Measurements from ENCODE around the gene IFT43. TPM values are rescaled to one million over a fixed set of nuclear protein-coding genes. Genes with fewer than 3 reads are reported as not detected.

The IFT43 gene
- total and polyA plus RNA-seq, 10 of the 15 experiments (the other 5 are each of a cell fraction or from before 2014, with no cell fraction given), result 8.2 to 24.8 (median 14.0) TPM

GRCh38 chr14:76007379-76007778 is 21.8 kb downstream of the IFT43 start:
- H3K27ac ChIP-seq (ENCODE audit: control insufficient read depth, insufficient read depth), result no peak overlapping the region
- no peak overlapping the region for H3K9ac ChIP-seq (ENCODE audit: control insufficient read depth, insufficient read depth, low read length)
- no peak overlapping the region for H3K4me2 ChIP-seq (ENCODE audit: control insufficient read depth, insufficient read depth)
- FAIRE-seq (no peak), ATAC-seq (no peak), DNase-seq (ENCODE audit: low read depth, low spot score) (no peak)
- H3K9me3 ChIP-seq (replicated peaks; ENCODE audit: control insufficient read depth, insufficient read depth, low read length), result peaks cover 2% of the 10 kb centered on the region; the same call in 1 of the 3 replicates
- 100% methylated on average over 1 of the region's 1 CpG for whole genome bisulfite sequencing (ENCODE audit: insufficient coverage, insufficient replicate concordance, low lambda C conversion rate, missing lambda C conversion rate)
- no peaks in the 10 kb centered on the region for H3K27me3 ChIP-seq (replicated peaks in 1 of 2; ENCODE audit: control insufficient read depth in 2 of 2, insufficient read depth in 2 of 2, low read length in 1 of 2)
- intact Hi-C loops (cut with micrococcal nuclease; ENCODE audit: unreplicated experiment), result no loop called here
- 0 out of 4 replicates have a peak, but pooled peaks cover 0 to 2% of the 10 kb centered on the region in 2 experiments for H3K36me3 ChIP-seq (ENCODE audit: control insufficient read depth in 2 of 2, insufficient read depth in 2 of 2, low read length in 1 of 2)
- no peak overlapping the region for H3K4me3 ChIP-seq
- in situ Hi-C loops (cut with MboI), result no loop called here
- no peaks in the 10 kb centered on the region for H4K20me1 ChIP-seq (ENCODE audit: control insufficient read depth, insufficient read depth)
- BruUV-seq (replicated peaks), result no TSS peak
- no peaks in the 10 kb centered on the region for H3K4me1 ChIP-seq (ENCODE audit: control insufficient read depth, insufficient read depth, low read length)
- TF ChIP-seq, protein P1, sequence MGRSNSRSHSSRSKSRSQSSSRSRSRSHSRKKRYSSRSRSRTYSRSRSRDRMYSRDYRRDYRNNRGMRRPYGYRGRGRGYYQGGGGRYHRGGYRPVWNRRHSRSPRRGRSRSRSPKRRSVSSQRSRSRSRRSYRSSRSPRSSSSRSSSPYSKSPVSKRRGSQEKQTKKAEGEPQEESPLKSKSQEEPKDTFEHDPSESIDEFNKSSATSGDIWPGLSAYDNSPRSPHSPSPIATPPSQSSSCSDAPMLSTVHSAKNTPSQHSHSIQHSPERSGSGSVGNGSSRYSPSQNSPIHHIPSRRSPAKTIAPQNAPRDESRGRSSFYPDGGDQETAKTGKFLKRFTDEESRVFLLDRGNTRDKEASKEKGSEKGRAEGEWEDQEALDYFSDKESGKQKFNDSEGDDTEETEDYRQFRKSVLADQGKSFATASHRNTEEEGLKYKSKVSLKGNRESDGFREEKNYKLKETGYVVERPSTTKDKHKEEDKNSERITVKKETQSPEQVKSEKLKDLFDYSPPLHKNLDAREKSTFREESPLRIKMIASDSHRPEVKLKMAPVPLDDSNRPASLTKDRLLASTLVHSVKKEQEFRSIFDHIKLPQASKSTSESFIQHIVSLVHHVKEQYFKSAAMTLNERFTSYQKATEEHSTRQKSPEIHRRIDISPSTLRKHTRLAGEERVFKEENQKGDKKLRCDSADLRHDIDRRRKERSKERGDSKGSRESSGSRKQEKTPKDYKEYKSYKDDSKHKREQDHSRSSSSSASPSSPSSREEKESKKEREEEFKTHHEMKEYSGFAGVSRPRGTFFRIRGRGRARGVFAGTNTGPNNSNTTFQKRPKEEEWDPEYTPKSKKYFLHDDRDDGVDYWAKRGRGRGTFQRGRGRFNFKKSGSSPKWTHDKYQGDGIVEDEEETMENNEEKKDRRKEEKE (IDR thresholded peaks at IDR 0.05), result no peak
- TF ChIP-seq IRF4 (IDR thresholded peaks at IDR 0.05; ENCODE audit: low read depth, low read length) (no peak), CHD2 (IDR thresholded peaks at IDR 0.05; ENCODE audit: borderline replicate concordance, low read depth, low read length) (no peak), ESRRA (IDR thresholded peaks at IDR 0.05; ENCODE audit: low read length) (no peak)
- ChIA-PET RAD21 (ENCODE audit: unreplicated experiment) (no interaction called here), SMC1A (ENCODE audit: uncharacterized antibody, unreplicated experiment) (no interaction called here), CTCF (no interaction called here), POLR2A (interaction anchor here (1.3 kb wide), 1 partner anchor 28 kb away, joined by 3 read pairs; no protein-coding TSS in a partner anchor)
- no peaks in the 10 kb centered on the region for H3K79me2 ChIP-seq (ENCODE audit: control insufficient read depth, insufficient read depth, low read length)
- no peak overlapping the region for H2AFZ ChIP-seq (ENCODE audit: control insufficient read depth, low read depth, low read length)

GRCh38 chr14:76007852-76008251 is 22.3 kb downstream of the IFT43 start:
- Histone ChIP-seq H3K9me3 (replicated peaks; ENCODE audit: control insufficient read depth, insufficient read depth, low read length) (peaks cover 2% of the 10 kb centered on the region; the same call in 1 of the 3 replicates), H3K79me2 (ENCODE audit: control insufficient read depth, insufficient read depth, low read length) (no peaks in the 10 kb centered on the region), H3K36me3 (ENCODE audit: control insufficient read depth in 2 of 2, insufficient read depth in 2 of 2, low read length in 1 of 2) (0 out of 4 replicates have a peak, but pooled peaks cover 0 to 2% of the 10 kb centered on the region in 2 experiments), H3K27me3 (replicated peaks in 1 of 2; ENCODE audit: control insufficient read depth in 2 of 2, insufficient read depth in 2 of 2, low read length in 1 of 2) (no peaks in the 10 kb centered on the region), H2AFZ (ENCODE audit: control insufficient read depth, low read depth, low read length) (no peak overlapping the region), H3K27ac (ENCODE audit: control insufficient read depth, insufficient read depth) (no peak overlapping the region), H3K4me3 (no peak overlapping the region), H3K4me2 (ENCODE audit: control insufficient read depth, insufficient read depth) (no peak overlapping the region), H3K4me1 (ENCODE audit: control insufficient read depth, insufficient read depth, low read length) (no peaks in the 10 kb centered on the region), H4K20me1 (ENCODE audit: control insufficient read depth, insufficient read depth) (no peaks in the 10 kb centered on the region), H3K9ac (ENCODE audit: control insufficient read depth, insufficient read depth, low read length) (no peak overlapping the region)
- POLR2A ChIA-PET, result interaction anchor here (1.3 kb wide), 1 partner anchor 28 kb away, joined by 3 read pairs; no protein-coding TSS in a partner anchor
- BruUV-seq (replicated peaks), result no TSS peak
- no peak for DNase-seq (ENCODE audit: low read depth, low spot score)
- ATAC-seq, result no peak
- CTCF ChIA-PET, result no interaction called here
- intact Hi-C loops (cut with micrococcal nuclease; ENCODE audit: unreplicated experiment) (no loop called here), in situ Hi-C loops (cut with MboI) (no loop called here)
- no peak for FAIRE-seq
- SMC1A ChIA-PET (ENCODE audit: uncharacterized antibody, unreplicated experiment), result no interaction called here
- RAD21 ChIA-PET (ENCODE audit: unreplicated experiment), result no interaction called here
- WGBS (ENCODE audit: insufficient coverage, insufficient replicate concordance, low lambda C conversion rate, missing lambda C conversion rate), result 94% methylated on average over 2 of the region's 2 CpGs
- TF ChIP-seq HSF1 (IDR thresholded peaks at IDR 0.05; ENCODE audit: low read depth, low read length) (no peak), SP1 (IDR thresholded peaks at IDR 0.05; ENCODE audit: low read depth, low read length) (no peak), CHD1 (IDR thresholded peaks at IDR 0.05; ENCODE audit: low read depth, low read length) (no peak), ZBTB4 (CRISPR knock-in tag; IDR thresholded peaks at IDR 0.05) (no peak), GATAD2B (conservative IDR thresholded peaks at IDR 0.05; ENCODE audit: low read depth) (no peak), SREBF1 (IDR thresholded peaks at IDR 0.05; ENCODE audit: low read length) (no peak), KDM1A (IDR thresholded peaks at IDR 0.05; ENCODE audit: borderline replicate concordance) (no peak)
